ENCODE results near the gene HIVEP3. TPM values are rescaled to one million over a fixed set of nuclear protein-coding genes. Genes with fewer than 3 reads are reported as not detected.

The HIVEP3 gene
- total RNA-seq, 1 experiment from 2014 or later = 1.4 TPM

GRCh38 chr1:41743366-41743765, 175.4 kb downstream of the HIVEP3 start:
- Histone ChIP-seq H4K20me1 (ENCODE audit: control insufficient read depth, insufficient read depth, insufficient read length) (no peaks in the 10 kb centered on the region), H4K91ac (ENCODE audit: insufficient read length, low read depth, low read length) (no peak overlapping the region), H2BK120ac (ENCODE audit: low read depth, low read length, poor library complexity, severe bottlenecking) (no peak overlapping the region), H3K23ac (ENCODE audit: insufficient read length, low read depth, low read length) (no peak overlapping the region), H3K9ac (ENCODE audit: extremely low read depth, insufficient read length, low read length) (no peak overlapping the region), H3K79me2 (ENCODE audit: insufficient read depth, low read length) (no peaks in the 10 kb centered on the region), H3K4me2 (ENCODE audit: insufficient read depth, insufficient read length, low read length) (no peak overlapping the region), H3K14ac (ENCODE audit: insufficient read depth, low read length) (no peak overlapping the region), H3K27ac (ENCODE audit: insufficient read length, low read depth, low read length) (no peak overlapping the region), H3K23me2 (ENCODE audit: insufficient read length, low read depth, low read length, poor library complexity, severe bottlenecking) (no peaks in the 10 kb centered on the region), H4K5ac (ENCODE audit: insufficient read length, low read depth, low read length) (no peak overlapping the region), H2AK5ac (ENCODE audit: insufficient read length, low read length) (no peak overlapping the region), H4K8ac (replicated peaks; ENCODE audit: insufficient read length, low read depth, low read length) (no peak overlapping the region), H3K9me3 (ENCODE audit: control insufficient read depth, low read depth, low read length) (no peaks in the 10 kb centered on the region), H3T11ph (ENCODE audit: low read length) (no peak overlapping the region), H2BK5ac (ENCODE audit: insufficient read length, low read length) (no peak overlapping the region), H3K79me1 (ENCODE audit: insufficient read depth, low read depth, low read length, poor library complexity, severe bottlenecking) (no peaks in the 10 kb centered on the region), H3K18ac (ENCODE audit: insufficient read length, low read depth, low read length) (no peak overlapping the region), H2BK15ac (ENCODE audit: low read depth, low read length) (no peak overlapping the region), H3K4me1 (ENCODE audit: insufficient read depth, low read length) (no peaks in the 10 kb centered on the region), H2BK20ac (ENCODE audit: low read depth, low read length, poor library complexity, severe bottlenecking) (no peak overlapping the region), H3K56ac (ENCODE audit: insufficient read length, low read depth, low read length) (no peak overlapping the region), H3K27me3 (ENCODE audit: insufficient read depth, low read length) (no peaks in the 10 kb centered on the region), H3K4ac (ENCODE audit: low read depth, low read length) (no peak overlapping the region), H2AFZ (ENCODE audit: low read length) (no peak overlapping the region), H2BK12ac (ENCODE audit: insufficient read length, low read depth, low read length) (no peak overlapping the region)
- no peak overlapping the region; a peak in 1 of 7 replicates for H3K27ac Mint-ChIP-seq
- no CpG with 5 or more reads among the region's 3 CpGs for WGBS (ENCODE audit: extremely low coverage, insufficient read length, low lambda C conversion rate)
- H3K36me3 Mint-ChIP-seq (ENCODE audit: insufficient read depth in 1 of 3, low read depth in 3 of 3) = no peaks in the 10 kb centered on the region
- H3K4me1 Mint-ChIP-seq = no peaks in the 10 kb centered on the region
- peaks cover 1% of the 10 kb centered on the region; the same call in 1 of the 2 replicates for H3K27me3 Mint-ChIP-seq (ENCODE audit: low read depth)
- DNase-seq = no peak
- H3K9me3 Mint-ChIP-seq = no peaks in the 10 kb centered on the region
- no peak for TF ChIP-seq CTCF (conservative IDR thresholded peaks at IDR 0.05)
- H3K4me3 Mint-ChIP-seq = no peak overlapping the region

Data from H9 (cell line).